Muscle layer of colon (tissue), 2 donors: ENCODE data around the gene ADAMTS16.

Experiments used
- H3K27ac ChIP-seq: one replicate; pipeline ENCODE4 v1.7.0; 2013; ENCODE audit warnings: low read depth, mild to moderate bottlenecking, low read length, moderate library complexity
- H3K27me3 ChIP-seq, 2 donors: one replicate each; pipeline ENCODE4 v1.7.0; 2013; ENCODE audit warnings: low read length in 2 of 2, mild to moderate bottlenecking in 2 of 2; ENCODE audit not compliant: insufficient read depth in 2 of 2, control insufficient read depth in 1 of 2
- H3K36me3 ChIP-seq: one replicate; pipeline ENCODE4 v1.7.0; 2013; ENCODE audit warnings: mild to moderate bottlenecking, low read length; ENCODE audit not compliant: insufficient read depth
- H3K4me1 ChIP-seq: one replicate; pipeline ENCODE4 v1.7.0; 2013; ENCODE audit warnings: mild to moderate bottlenecking, low read length; ENCODE audit not compliant: insufficient read depth
- H3K4me3 ChIP-seq, 2 donors: one replicate each; pipeline ENCODE4 v1.7.0; 2013; ENCODE audit warnings: low read length in 2 of 2, low read depth in 1 of 2, mild to moderate bottlenecking in 1 of 2, moderate library complexity in 1 of 2
- H3K9ac ChIP-seq: one replicate; pipeline ENCODE4 v1.7.0; 2013; ENCODE audit warnings: low read length
- H3K9me3 ChIP-seq: one replicate; pipeline ENCODE4 v1.7.0; 2013; ENCODE audit warnings: mild to moderate bottlenecking, low read length
- donor health status: abdominal sarcoma.
- donor health status: Adenocarcinoma of cecum.

Gene ADAMTS16

DNA sequence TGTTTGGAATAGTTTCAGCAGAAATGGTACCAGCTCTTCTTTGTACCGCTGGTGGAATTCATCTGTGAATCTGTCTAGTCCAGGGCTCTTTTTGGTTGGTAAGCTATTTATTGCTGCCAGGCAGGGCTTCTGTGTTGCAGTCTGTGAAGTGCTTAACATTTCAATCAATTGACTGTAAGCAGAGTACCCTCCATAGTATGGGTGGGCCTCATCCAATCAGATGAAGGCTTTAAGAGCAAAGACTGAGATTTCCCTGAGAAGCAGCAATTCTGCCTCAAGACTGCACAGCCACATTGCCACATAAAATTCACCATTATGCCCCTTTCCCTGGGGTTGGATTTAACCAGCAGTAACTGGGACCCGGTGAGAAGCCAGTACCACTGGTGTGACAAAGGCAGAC, 183.4 kb downstream of the ADAMTS16 start:
- H3K9ac ChIP-seq: no peak overlapping the region
- H3K4me1 ChIP-seq: no peaks in the 10 kb centered on the region
- H3K27ac ChIP-seq: no peak overlapping the region
- H3K4me3 ChIP-seq: no peak overlapping the region
- no peaks in the 10 kb centered on the region for H3K36me3 ChIP-seq
- H3K9me3 ChIP-seq: no peaks in the 10 kb centered on the region
- H3K27me3 ChIP-seq: no peaks in the 10 kb centered on the region

DNA sequence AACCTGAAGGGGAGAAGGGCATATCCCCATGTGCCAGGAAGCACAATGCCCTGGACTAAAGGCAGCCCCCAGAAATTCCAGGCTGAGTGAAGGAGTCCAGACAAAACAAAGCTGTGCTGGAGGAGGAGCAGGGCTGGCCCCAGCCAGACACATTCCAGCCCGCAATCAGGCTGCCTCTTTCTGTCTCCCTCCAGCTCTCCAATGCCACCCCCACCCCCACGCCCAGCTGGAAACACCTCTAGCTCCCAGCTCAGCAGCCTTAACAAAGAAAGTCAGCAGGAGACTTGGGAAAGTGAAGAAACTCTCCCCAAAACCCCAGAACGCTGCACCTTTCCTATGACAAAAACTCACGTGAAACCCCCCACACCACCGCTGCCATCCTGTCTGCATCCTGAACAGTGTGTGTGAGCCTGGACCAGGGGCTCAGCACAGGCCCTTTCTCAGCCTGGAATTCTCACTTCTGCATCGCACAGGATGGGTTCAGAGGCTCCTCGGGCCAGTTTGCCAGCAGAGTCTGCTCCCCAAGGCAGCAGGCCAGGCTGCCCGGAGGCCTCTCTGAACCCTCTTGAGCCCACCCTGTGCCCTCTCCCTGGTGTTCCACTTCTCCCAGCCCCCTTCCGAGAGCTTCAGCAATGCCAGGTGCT, 186.1 kb downstream of the ADAMTS16 start:
- H3K27ac ChIP-seq: no peak overlapping the region
- H3K4me3 ChIP-seq: no peak overlapping the region
- H3K36me3 ChIP-seq: no peaks in the 10 kb centered on the region
- no peak overlapping the region for H3K9ac ChIP-seq
- H3K9me3 ChIP-seq: no peaks in the 10 kb centered on the region
- no peaks in the 10 kb centered on the region for H3K27me3 ChIP-seq
- H3K4me1 ChIP-seq: no peaks in the 10 kb centered on the region

DNA sequence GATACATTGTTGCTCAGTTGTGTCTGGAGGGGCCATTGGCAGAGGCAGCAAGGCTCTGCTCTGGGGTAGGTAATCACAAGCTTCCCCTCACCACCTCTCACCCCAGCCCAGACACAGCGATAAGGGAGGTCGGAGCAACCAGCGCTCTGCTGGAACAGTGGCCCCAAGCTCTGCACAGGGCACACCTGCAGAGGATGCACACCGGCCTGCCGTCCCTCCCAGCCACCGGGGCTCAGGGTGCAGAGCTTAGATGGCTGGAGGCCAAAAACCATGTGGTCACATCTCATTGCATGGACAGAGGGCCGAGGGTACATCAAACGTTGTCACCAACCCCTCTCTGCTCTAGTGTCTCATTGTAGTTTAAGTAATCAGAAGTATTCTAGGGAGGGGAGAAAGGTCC, 187.0 kb downstream of the ADAMTS16 start:
- Histone ChIP-seq H3K4me1 (no peaks in the 10 kb centered on the region), H3K27me3 (no peaks in the 10 kb centered on the region), H3K36me3 (no peaks in the 10 kb centered on the region), H3K9me3 (no peaks in the 10 kb centered on the region), H3K27ac (no peak overlapping the region), H3K9ac (no peak overlapping the region), H3K4me3 (no peak overlapping the region)

DNA sequence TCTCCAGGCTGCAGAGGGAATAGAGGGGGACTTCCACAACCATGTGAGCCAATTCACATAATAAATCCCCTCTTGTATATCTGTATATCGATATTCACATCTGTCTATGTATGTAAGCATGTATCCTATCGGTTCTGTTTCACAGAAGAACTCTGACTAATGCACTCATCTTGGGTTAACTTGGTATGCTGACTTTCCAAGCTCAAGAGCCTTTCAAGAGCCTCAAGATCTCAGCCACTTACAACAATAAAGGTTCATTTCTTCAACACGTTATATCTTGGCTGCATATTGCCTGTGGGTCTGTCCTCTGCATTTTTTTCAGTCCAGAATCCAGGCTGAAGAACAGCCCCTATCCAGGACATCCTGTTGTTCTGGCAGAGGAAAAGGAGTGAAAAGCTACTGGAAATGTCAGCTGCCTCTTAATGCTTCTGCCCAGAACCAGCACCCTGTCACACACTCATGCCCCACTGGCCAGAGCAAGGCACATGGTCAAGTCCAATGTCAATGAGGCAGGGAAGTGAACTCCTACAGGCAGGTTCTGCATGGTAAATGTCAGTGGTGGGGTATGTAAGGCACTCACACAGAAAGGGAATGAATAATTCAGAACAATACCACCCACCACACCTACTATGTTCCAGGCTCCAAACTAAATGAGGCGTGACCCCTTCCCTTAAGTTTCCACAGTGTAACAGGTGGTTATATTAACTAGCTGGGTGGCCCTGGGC, 190.8 kb downstream of the ADAMTS16 start:
- Histone ChIP-seq H3K27ac (no peak overlapping the region), H3K9ac (no peak overlapping the region), H3K36me3 (no peaks in the 10 kb centered on the region), H3K4me1 (no peaks in the 10 kb centered on the region), H3K9me3 (no peaks in the 10 kb centered on the region), H3K27me3 (no peaks in the 10 kb centered on the region), H3K4me3 (no peak overlapping the region)

DNA sequence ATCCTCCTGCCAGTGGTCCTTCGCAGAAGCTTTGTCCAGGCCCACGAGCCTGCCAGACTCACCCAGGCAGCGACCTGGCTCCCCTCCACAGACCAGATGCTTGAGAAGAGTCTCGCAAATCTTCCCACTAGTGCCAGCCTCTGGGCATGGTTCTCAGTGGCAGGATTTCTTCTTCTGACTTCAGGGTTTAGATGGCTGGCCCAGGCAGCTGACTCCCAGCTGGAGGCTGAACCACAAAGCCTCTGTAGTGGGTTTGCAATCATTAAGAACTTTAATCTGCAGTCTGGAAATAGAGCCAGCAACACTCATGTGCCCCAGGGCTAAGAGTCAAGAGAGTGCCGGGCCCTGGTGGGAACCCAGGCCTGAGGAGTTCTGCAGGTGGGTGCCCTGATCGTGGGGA, 191.7 kb downstream of the ADAMTS16 start:
- H3K27me3 ChIP-seq: no peaks in the 10 kb centered on the region
- no peaks in the 10 kb centered on the region for H3K9me3 ChIP-seq
- no peak overlapping the region for H3K4me3 ChIP-seq
- no peaks in the 10 kb centered on the region for H3K36me3 ChIP-seq
- no peaks in the 10 kb centered on the region for H3K4me1 ChIP-seq
- H3K27ac ChIP-seq: no peak overlapping the region
- no peak overlapping the region for H3K9ac ChIP-seq

DNA sequence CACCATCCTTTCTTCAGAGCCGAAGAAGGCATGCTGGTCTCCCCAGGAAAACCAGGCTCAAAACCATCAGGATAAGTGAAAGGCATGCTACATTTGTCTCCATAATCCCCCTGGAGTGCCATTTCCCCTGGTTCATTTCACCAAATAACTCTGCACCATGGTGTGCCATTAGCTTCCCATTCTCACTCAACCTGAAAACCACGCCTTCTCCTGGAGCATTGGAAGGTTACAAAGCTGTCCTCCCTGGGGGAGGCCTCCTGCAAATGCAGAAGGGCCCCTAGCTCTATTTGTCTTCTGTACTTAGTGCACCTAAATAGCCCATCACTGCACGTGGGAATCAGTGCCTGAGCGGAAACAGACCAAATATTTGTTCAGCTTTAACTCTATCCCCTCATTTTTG, 192.2 kb downstream of the ADAMTS16 start:
- H3K27ac ChIP-seq: no peak overlapping the region
- H3K9me3 ChIP-seq: no peaks in the 10 kb centered on the region
- no peaks in the 10 kb centered on the region for H3K4me1 ChIP-seq

DNA sequence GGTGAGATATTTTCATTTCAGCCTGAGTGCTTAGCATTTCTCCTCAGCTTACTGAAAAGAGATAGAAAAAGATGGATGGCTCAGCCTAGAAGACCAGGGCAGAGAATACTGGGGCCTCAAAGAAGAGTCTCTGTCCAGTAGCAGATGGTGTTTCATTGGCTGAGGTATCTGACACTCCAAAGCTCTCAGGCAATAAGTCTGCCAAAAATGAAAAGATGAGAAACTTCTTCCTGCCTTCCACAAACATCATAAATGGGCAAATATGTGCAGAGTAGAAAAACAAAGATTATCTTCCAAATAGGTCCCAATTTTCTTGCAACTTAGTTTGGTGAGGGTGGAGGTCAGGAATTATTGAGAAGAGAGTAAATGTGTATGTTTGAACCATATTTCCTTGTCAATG, 195.0 kb downstream of the ADAMTS16 start:
- H3K27ac ChIP-seq: no peak overlapping the region

More for the DNA sequence above, 192.2 kb downstream of the ADAMTS16 start:
- H3K4me3 ChIP-seq: no peak overlapping the region
- H3K9ac ChIP-seq: no peak overlapping the region
- no peaks in the 10 kb centered on the region for H3K27me3 ChIP-seq
- H3K36me3 ChIP-seq: no peaks in the 10 kb centered on the region

DNA sequence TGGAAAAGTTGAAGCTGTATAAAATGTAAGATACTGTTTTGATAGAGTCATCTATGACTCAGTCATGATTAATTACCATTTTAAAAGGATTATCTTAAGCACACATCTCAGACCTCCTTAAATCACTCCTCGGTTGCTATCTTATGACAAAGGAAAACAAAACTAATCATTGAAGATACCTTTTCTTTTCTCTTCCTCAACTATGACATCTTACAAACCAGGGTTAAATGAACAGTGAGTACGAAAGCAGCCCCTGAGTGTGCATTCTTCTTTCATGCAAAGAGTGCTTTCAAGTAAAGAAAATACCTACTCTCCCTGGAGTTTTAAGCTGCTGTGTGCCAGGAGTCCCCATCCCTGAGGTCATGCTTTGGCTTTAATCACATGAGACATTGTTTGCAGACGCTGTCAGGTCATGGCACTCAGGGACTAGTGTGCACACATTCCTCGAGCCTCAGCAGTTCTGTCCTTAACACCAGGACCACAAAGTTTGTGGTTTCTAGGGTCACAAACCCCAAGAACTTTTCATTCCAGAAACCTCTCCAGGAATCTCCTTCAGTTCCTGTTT, 195.7 kb downstream of the ADAMTS16 start:
- no peaks in the 10 kb centered on the region for H3K36me3 ChIP-seq

More for the DNA sequence above, 195.0 kb downstream of the ADAMTS16 start:
- H3K4me3 ChIP-seq: no peak overlapping the region
- H3K27me3 ChIP-seq: no peaks in the 10 kb centered on the region
- H3K4me1 ChIP-seq: no peaks in the 10 kb centered on the region
- no peak overlapping the region for H3K9ac ChIP-seq
- H3K9me3 ChIP-seq: no peaks in the 10 kb centered on the region
- no peaks in the 10 kb centered on the region for H3K36me3 ChIP-seq

DNA sequence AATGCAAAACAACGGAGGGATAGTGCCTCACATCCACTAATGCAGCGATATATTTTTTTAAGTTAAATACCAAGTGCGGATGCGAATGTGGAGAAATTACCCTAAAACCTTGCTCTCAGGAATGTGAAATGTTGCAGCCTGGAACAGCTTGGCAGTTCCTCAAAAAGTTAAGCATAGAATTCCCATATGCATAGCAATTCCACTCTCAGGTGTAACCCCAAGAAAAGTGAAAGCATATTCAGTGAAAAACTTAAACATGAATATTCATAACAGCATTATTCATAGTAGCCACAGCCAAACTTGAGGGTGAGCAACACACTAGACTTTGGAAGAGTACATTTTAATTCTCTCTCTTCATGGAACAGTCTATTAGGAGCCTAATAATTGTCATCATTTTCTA, 199.1 kb downstream of the ADAMTS16 start:
- Histone ChIP-seq H3K9ac (no peak overlapping the region), H3K4me1 (no peaks in the 10 kb centered on the region), H3K9me3 (no peaks in the 10 kb centered on the region), H3K4me3 (no peak overlapping the region), H3K27me3 (no peaks in the 10 kb centered on the region), H3K27ac (no peak overlapping the region), H3K36me3 (no peaks in the 10 kb centered on the region)

More for the DNA sequence above, 195.7 kb downstream of the ADAMTS16 start:
- Histone ChIP-seq H3K4me1 (no peaks in the 10 kb centered on the region), H3K27ac (no peak overlapping the region), H3K9ac (no peak overlapping the region), H3K27me3 (no peaks in the 10 kb centered on the region), H3K9me3 (no peaks in the 10 kb centered on the region), H3K4me3 (no peak overlapping the region)

DNA sequence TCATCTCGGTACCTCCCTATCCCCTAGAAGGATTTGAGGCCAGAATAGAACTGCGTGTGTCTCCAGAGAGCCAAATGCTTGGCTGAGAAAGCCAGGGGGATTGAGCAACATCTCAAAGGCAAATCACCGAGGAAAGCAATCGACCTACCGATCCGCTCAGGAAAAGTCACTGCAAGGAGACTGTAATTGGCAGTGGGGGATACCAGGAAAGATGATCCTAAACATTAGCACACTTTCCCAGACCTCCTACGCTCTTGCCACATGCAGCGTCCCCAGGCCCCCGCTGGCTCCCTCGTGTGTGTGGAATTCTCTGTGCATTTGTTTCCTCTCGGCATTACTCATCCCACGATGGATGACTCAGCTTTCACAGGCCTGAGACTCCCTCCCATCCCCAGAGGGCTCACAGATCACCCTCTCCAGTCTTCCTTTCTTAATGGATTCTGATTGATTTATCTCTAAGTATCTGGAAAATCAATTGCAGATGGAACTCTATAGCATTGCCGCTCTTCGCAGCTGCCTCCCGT, 200.1 kb downstream of the ADAMTS16 start:
- Histone ChIP-seq H3K4me1 (no peaks in the 10 kb centered on the region), H3K9ac (no peak overlapping the region), H3K36me3 (no peaks in the 10 kb centered on the region), H3K4me3 (no peak overlapping the region), H3K27me3 (no peaks in the 10 kb centered on the region), H3K9me3 (no peaks in the 10 kb centered on the region), H3K27ac (no peak overlapping the region)

DNA sequence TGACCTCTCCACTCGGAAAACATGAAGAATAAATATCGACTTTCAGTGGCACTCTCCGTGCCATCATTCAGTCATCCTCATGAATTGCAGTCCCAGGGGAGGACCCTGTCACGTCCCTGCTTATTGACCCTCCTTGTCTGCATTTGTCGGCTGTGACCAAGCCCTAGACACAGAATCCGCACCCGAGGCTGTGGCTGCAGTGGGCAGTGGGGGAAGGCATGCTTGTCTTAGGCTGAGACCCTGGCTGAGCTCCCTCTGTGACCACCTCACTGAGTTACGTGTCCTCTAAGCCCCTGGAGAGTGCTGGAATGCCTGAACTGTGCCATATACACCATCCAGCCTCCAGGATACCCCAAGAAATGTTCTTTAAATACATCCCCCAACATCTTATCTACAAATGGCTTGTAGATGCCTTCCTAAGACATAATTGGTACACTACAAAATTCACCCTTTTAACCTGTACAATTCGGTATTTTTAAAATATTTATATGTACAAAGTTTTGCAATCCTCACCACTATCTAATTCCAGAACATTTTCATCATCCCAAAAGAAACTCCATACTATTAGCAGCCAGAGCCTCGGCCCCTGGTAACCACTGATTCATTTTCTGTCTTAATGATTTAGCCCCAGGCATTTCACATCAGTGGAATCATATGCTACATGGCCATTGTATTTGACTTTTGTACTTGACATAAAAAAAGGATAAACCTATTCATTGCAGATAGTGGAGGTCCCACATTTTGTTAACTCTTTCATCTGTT, 201.6 kb downstream of the ADAMTS16 start:
- Histone ChIP-seq H3K9ac (no peak overlapping the region), H3K4me1 (no peaks in the 10 kb centered on the region), H3K27ac (no peak overlapping the region), H3K27me3 (no peaks in the 10 kb centered on the region), H3K36me3 (no peaks in the 10 kb centered on the region), H3K9me3 (no peaks in the 10 kb centered on the region), H3K4me3 (no peak overlapping the region)
